Thymus (tissue), 11 donors: ENCODE data around the gene EYA4. TPM values are rescaled to one million over a fixed set of nuclear protein-coding genes. Genes with fewer than 3 reads are reported as not detected.
A peak's percentile ranks its signal among the peaks of the same experiment; 100 is the strongest.

Source experiments
- DNase-seq, 9 donors: peaks; one replicate each; pipeline ENCODE4 v3.0.0-alpha.2; 2013; ENCODE audit warnings: low spot score in 9 of 9, low read depth in 6 of 9, missing footprints in 1 of 9
- H3K27ac ChIP-seq, 2 donors: one replicate each; pipeline ENCODE4 v1.5.1; 2013; ENCODE audit warnings: control low read depth in 1 of 2, low read depth in 1 of 2, low read length in 1 of 2, mild to moderate bottlenecking in 1 of 2, moderate library complexity in 1 of 2
- H3K27me3 ChIP-seq, 2 donors: one replicate each; pipeline ENCODE4 v1.5.1; 2013; ENCODE audit warnings: low read length in 1 of 2; ENCODE audit not compliant: control insufficient read depth in 2 of 2, insufficient read depth in 1 of 2
- H3K36me3 ChIP-seq, 2 donors: one replicate each; pipeline ENCODE4 v1.5.1; 2013; ENCODE audit warnings: low read length in 1 of 2, mild to moderate bottlenecking in 1 of 2, moderate library complexity in 1 of 2; ENCODE audit not compliant: control insufficient read depth in 2 of 2, insufficient read depth in 2 of 2
- H3K4me1 ChIP-seq, 2 donors: one replicate each; pipeline ENCODE4 v1.5.1; 2013; ENCODE audit warnings: low read length in 2 of 2; ENCODE audit not compliant: control insufficient read depth in 2 of 2, insufficient read depth in 2 of 2
- H3K4me3 ChIP-seq, 2 donors: one replicate each; pipeline ENCODE4 v1.5.1; 2013; ENCODE audit warnings: low read length in 2 of 2, control low read depth in 1 of 2, mild to moderate bottlenecking in 1 of 2
- H3K9me3 ChIP-seq, 2 donors: one replicate each; pipeline ENCODE4 v1.5.1; 2013; ENCODE audit warnings: low read length in 1 of 2, mild to moderate bottlenecking in 1 of 2; ENCODE audit not compliant: control insufficient read depth in 2 of 2, insufficient read depth in 1 of 2
- WGBS: extraction: QIAGEN DNeasy Blood & Tissue Kit; methylation state at CpG from one replicate; pipeline ENCODE4 v1.1.7; 2013; 5-methylcytosine and 5-hydroxymethylcytosine counted together
- polyA plus RNA-seq: library from polyadenylated mRNA; stranded (reverse); fragments of 200-250 nt; gene quantifications from one replicate; pipeline ENCODE4 v1.2.3, GENCODE V29; 2013
- total RNA-seq: library from RNA; stranded (reverse); fragments of 120-200 nt; gene quantifications from one replicate; pipeline ENCODE4 v1.2.4, GENCODE V29; 2013
- donor health status: healthy.

The EYA4 gene
- total and polyA plus RNA-seq, 2 donors: 6.2 to 9.5 TPM

- Histone ChIP-seq H3K36me3 (no peaks in the 10 kb centered on the region), H3K27me3 (peaks cover 37 to 58% of the 10 kb centered on the region in 2 donors), H3K27ac (peak overlapping the region; percentile 53 to 65), H3K9me3 (peaks cover 0 to 6% of the 10 kb centered on the region in 2 donors), H3K4me1 (no peaks in the 10 kb centered on the region), H3K4me3 (peak overlapping the region; percentile 20 to 35)
- 4% methylated on average over 37 of the region's 37 CpGs for WGBS
- DNase-seq: peak in 1 of 9 donors; percentile 9
Measured at GRCh38 chr6:133240511-133241085, 559 bp upstream of the EYA4 start.

GRCh38 chr6:133241901-133242636 lies 912 bp downstream of the EYA4 start:
- no peaks in the 10 kb centered on the region for H3K36me3 ChIP-seq
- peaks cover 37 to 58% of the 10 kb centered on the region in 2 donors for H3K27me3 ChIP-seq
- peaks cover 0 to 6% of the 10 kb centered on the region in 2 donors for H3K9me3 ChIP-seq
- no peak for DNase-seq
- 4% methylated on average over 52 of the region's 52 CpGs for WGBS
- H3K27ac ChIP-seq: peak overlapping the region; percentile 71 to 81
- H3K4me1 ChIP-seq: no peaks in the 10 kb centered on the region
- H3K4me3 ChIP-seq: peak overlapping the region; percentile 34 to 35

GRCh38 chr6:133242637-133243585 lies 1.8 kb downstream of the EYA4 start:
- H3K4me1 ChIP-seq: no peaks in the 10 kb centered on the region
- H3K36me3 ChIP-seq: no peaks in the 10 kb centered on the region
- H3K9me3 ChIP-seq: peaks cover 0 to 6% of the 10 kb centered on the region in 2 donors
- H3K27ac ChIP-seq: peak overlapping the region; percentile 71 to 81
- H3K4me3 ChIP-seq: peak overlapping the region; percentile 28 to 34
- WGBS: 7% methylated on average over 36 of the region's 36 CpGs
- DNase-seq: peak in 1 of 9 donors; percentile 8
- peaks cover 37 to 58% of the 10 kb centered on the region in 2 donors for H3K27me3 ChIP-seq

GRCh38 chr6:133243723-133244305 lies 2.7 kb downstream of the EYA4 start:
- Histone ChIP-seq H3K27me3 (peaks cover 37 to 58% of the 10 kb centered on the region in 2 donors), H3K4me3 (no peak overlapping the region), H3K4me1 (no peaks in the 10 kb centered on the region), H3K36me3 (no peaks in the 10 kb centered on the region), H3K27ac (peak overlapping the region in 1 of 2 donors; percentile 63), H3K9me3 (peaks cover 0 to 6% of the 10 kb centered on the region in 2 donors)
- WGBS: 14% methylated on average over 7 of the region's 7 CpGs
- DNase-seq: no peak

GRCh38 chr6:133244519-133244918 lies 3.4 kb downstream of the EYA4 start:
- Histone ChIP-seq H3K4me1 (no peaks in the 10 kb centered on the region), H3K36me3 (no peaks in the 10 kb centered on the region), H3K9me3 (peaks cover 0 to 6% of the 10 kb centered on the region in 2 donors), H3K27me3 (peaks cover 36 to 56% of the 10 kb centered on the region in 2 donors), H3K4me3 (no peak overlapping the region), H3K27ac (no peak overlapping the region)
- 20% methylated on average over 4 of the region's 4 CpGs for WGBS
- DNase-seq: no peak

GRCh38 chr6:133245007-133245406 lies 3.9 kb downstream of the EYA4 start:
- WGBS: 39% methylated on average over 1 of the region's 1 CpG
- H3K4me1 ChIP-seq: no peaks in the 10 kb centered on the region
- H3K27ac ChIP-seq: no peak overlapping the region
- H3K9me3 ChIP-seq: peaks cover 0 to 6% of the 10 kb centered on the region in 2 donors
- H3K36me3 ChIP-seq: no peaks in the 10 kb centered on the region
- H3K4me3 ChIP-seq: no peak overlapping the region
- H3K27me3 ChIP-seq: peaks cover 35 to 54% of the 10 kb centered on the region in 2 donors
- no peak for DNase-seq

- Histone ChIP-seq H3K27me3 (peaks cover 33 to 51% of the 10 kb centered on the region in 2 donors), H3K36me3 (no peaks in the 10 kb centered on the region), H3K4me1 (no peaks in the 10 kb centered on the region), H3K4me3 (no peak overlapping the region), H3K27ac (no peak overlapping the region), H3K9me3 (peaks cover 0 to 6% of the 10 kb centered on the region in 2 donors)
- no peak for DNase-seq
- 56% methylated on average over 2 of the region's 2 CpGs for WGBS
Measured at GRCh38 chr6:133245422-133245903, 4.3 kb downstream of the EYA4 start.

GRCh38 chr6:133247581-133247980 lies 6.4 kb downstream of the EYA4 start:
- no peak for DNase-seq
- 81% methylated on average over 5 of the region's 5 CpGs for WGBS
- Histone ChIP-seq H3K27ac (no peak overlapping the region), H3K27me3 (peaks cover 11 to 30% of the 10 kb centered on the region in 2 donors), H3K9me3 (no peaks in the 10 kb centered on the region), H3K4me3 (no peak overlapping the region), H3K4me1 (no peaks in the 10 kb centered on the region), H3K36me3 (no peaks in the 10 kb centered on the region)
